HepG2 (cell line): ENCODE results near the gene UBASH3A. TPM values are rescaled to one million over a fixed set of nuclear protein-coding genes. Genes with fewer than 3 reads are reported as not detected.

ENCODE experiments used
- ATAC-seq: fragments of 200-7000 bp; cut with Tn5 transposase; 3 replicates; pipeline ENCODE4 v1.9.1; 2020; ENCODE audit warnings: mild to moderate bottlenecking, moderate library complexity
- BruUV-seq: library from RNA; stranded (reverse); fragments of 400-500 nt; replicated peaks from 2 replicates; lab custom pipeline; 2021; lab: Mats Ljungman, UMichigan
- CTCF ChIA-PET: fragments of 300-600 bp; formaldehyde crosslinking; extraction: SDS; loops from one replicate; lab custom pipeline; 2021; ENCODE audit warnings: low total read pairs, inconsistent platforms, low intra/inter-chr PET ratio; lab: Yijun Ruan, JAX
- POLR2A ChIA-PET: fragments of 350-600 bp; sonication (Branson Sonifier 250); formaldehyde crosslinking; loops from one replicate; lab custom pipeline; 2020; ENCODE audit warnings: antibody characterized with exemption, inconsistent platforms; lab: Yijun Ruan, JAX
- DNase-seq: peaks from one replicate; pipeline ENCODE4 v3.0.0-alpha.2; 2015; ENCODE audit warnings: low spot score
- FAIRE-seq: peaks from 3 replicates; lab custom pipeline; 2011; peaks lifted over from hg19 to GRCh38; lab: Jason Lieb, UNC
- H2AFZ ChIP-seq: one replicate; pipeline ENCODE4 v1.6.1; 2011; ENCODE audit warnings: low read length, inconsistent platforms
- H3K27ac ChIP-seq: fragments of 300-600 bp; 3 replicates; pipeline ENCODE4 v1.8.0; 2011; ENCODE audit warnings: mixed run types, mild to moderate bottlenecking, mixed read lengths, low read length, inconsistent platforms; ENCODE audit not compliant: insufficient read depth; ENCODE audit errors: extremely low read length
- H3K27me3 ChIP-seq, 2 experiments: fragments of 200-600 bp in 1 of 2; 2 replicates in 1 of 2; 3 replicates in 1 of 2; pipeline versions ENCODE4 v1.6.0 to v1.8.0; 2011; ENCODE audit warnings: low read length in 2 of 2, mild to moderate bottlenecking in 2 of 2, moderate library complexity in 2 of 2, inconsistent platforms in 1 of 2; ENCODE audit not compliant: insufficient read depth in 2 of 2, control insufficient read depth in 1 of 2
- H3K36me3 ChIP-seq, 2 experiments: fragments of 200-600 bp in 1 of 2; replicated peaks in 1 of 2; 2 replicates in 1 of 2; 3 replicates in 1 of 2; pipeline versions ENCODE4 v1.5.1 to v1.8.0; 2011; ENCODE audit warnings: low read length in 2 of 2, inconsistent platforms in 1 of 2; ENCODE audit not compliant: insufficient read depth in 2 of 2, control insufficient read depth in 1 of 2
- H3K4me1 ChIP-seq: 2 replicates; pipeline ENCODE4 v1.5.1; 2012; ENCODE audit warnings: low read length, inconsistent platforms; ENCODE audit not compliant: insufficient read depth
- H3K4me2 ChIP-seq: 2 replicates; pipeline ENCODE4 v1.6.0; 2011; ENCODE audit warnings: low read depth, low read length, inconsistent platforms
- H3K4me3 ChIP-seq, 3 experiments: fragments of 200-600 bp in 1 of 3; sonication (generic), shearing (Covaris generic) in 1 of 3; replicated peaks in 1 of 3; 2 replicates each; pipeline ENCODE4 v1.5.1; 2011 to 2016; ENCODE audit warnings: low read length in 3 of 3, inconsistent platforms in 2 of 3, low read depth in 2 of 3, mild to moderate bottlenecking in 2 of 3, control low read depth in 1 of 3, mixed read lengths in 1 of 3; ENCODE audit not compliant: insufficient read depth in 1 of 3
- H3K79me2 ChIP-seq: one replicate; pipeline ENCODE4 v1.6.1; 2011; ENCODE audit warnings: low read length, inconsistent platforms; ENCODE audit not compliant: insufficient read depth
- H3K9ac ChIP-seq: 2 replicates; pipeline ENCODE4 v1.6.0; 2011; ENCODE audit warnings: mild to moderate bottlenecking, low read depth, low read length, inconsistent platforms; ENCODE audit not compliant: insufficient read depth
- H3K9me3 ChIP-seq: 2 replicates; pipeline ENCODE4 v1.5.1; 2012; ENCODE audit warnings: mild to moderate bottlenecking, low read length
- H4K20me1 ChIP-seq: 2 replicates; pipeline ENCODE4 v1.6.0; 2011; ENCODE audit warnings: inconsistent platforms, mild to moderate bottlenecking, low read length, moderate library complexity; ENCODE audit not compliant: insufficient read depth
- FOXO4 ChIP-seq: sonication (generic); formaldehyde crosslinking; conservative IDR thresholded peaks from 2 replicates; pipeline ENCODE4 v1.8.1; 2023; ENCODE audit warnings: missing genetic modification reagents
- GATAD1 ChIP-seq: IDR thresholded peaks from 2 replicates; pipeline ENCODE4 v1.6.1; 2016; ENCODE audit warnings: missing genetic modification reagents, missing compliant biosample characterization
- HMG20A ChIP-seq: IDR thresholded peaks from 2 replicates; pipeline ENCODE4 v1.6.1; 2016; ENCODE audit warnings: borderline replicate concordance
- MIER3 ChIP-seq: IDR thresholded peaks from 2 replicates; pipeline ENCODE4 v1.6.1; 2016; ENCODE audit warnings: missing compliant biosample characterization, borderline replicate concordance
- MTERF4 ChIP-seq: sonication (generic); formaldehyde crosslinking; IDR thresholded peaks from 2 replicates; pipeline ENCODE4 v1.8.0; 2023; ENCODE audit warnings: mild to moderate bottlenecking, missing genetic modification reagents
- RARA ChIP-seq: IDR thresholded peaks from 2 replicates; pipeline ENCODE4 v1.6.1; 2016; ENCODE audit warnings: missing genetic modification reagents, missing compliant biosample characterization
- RCOR2 ChIP-seq: IDR thresholded peaks from 2 replicates; pipeline ENCODE4 v1.6.1; 2016; ENCODE audit warnings: missing biosample characterization, missing genetic modification reagents
- SNAPC5 ChIP-seq: sonication (generic); formaldehyde crosslinking; IDR thresholded peaks from 2 replicates; pipeline ENCODE4 v1.8.1; 2023; ENCODE audit warnings: mild to moderate bottlenecking, missing genetic modification reagents, borderline replicate concordance
- THAP11 ChIP-seq: IDR thresholded peaks from 2 replicates; pipeline ENCODE4 v1.6.1; 2016; ENCODE audit warnings: missing biosample characterization, missing genetic modification reagents
- ZBTB34 ChIP-seq: sonication (generic); formaldehyde crosslinking; IDR thresholded peaks from 2 replicates; pipeline ENCODE4 v1.8.0; 2022; ENCODE audit warnings: mild to moderate bottlenecking, missing genetic modification reagents
- ZBTB42 ChIP-seq: sonication (generic); formaldehyde crosslinking; IDR thresholded peaks from 2 replicates; pipeline ENCODE4 v1.5.0; 2020; ENCODE audit warnings: mild to moderate bottlenecking, missing genetic modification reagents
- ZNF770 ChIP-seq: sonication (generic); formaldehyde crosslinking; IDR thresholded peaks from 2 replicates; pipeline ENCODE4 v1.5.0; 2020; ENCODE audit warnings: mild to moderate bottlenecking, missing genetic modification reagents
- WGBS: methylation state at CpG from one replicate; pipeline ENCODE4 v1.1.6; 2017; ENCODE audit warnings: low lambda C conversion rate; 5-methylcytosine and 5-hydroxymethylcytosine counted together
- in situ Hi-C: cut with HindIII; loops from 2 replicates; pipeline ENCODE4 v1.10.0; 2017; ENCODE audit warnings: low pct_unique_long_range_greater_than_20kb; ENCODE audit not compliant: extremely low pct_ligation_motif_present
- intact Hi-C: fragments of 100-400 bp; cut with micrococcal nuclease; formaldehyde crosslinking; loops from one replicate; pipeline ENCODE4 v1.10.0; 2022; ENCODE audit not compliant: unreplicated experiment
- polyA plus RNA-seq, 8 experiments: library from polyadenylated mRNA; depleted of rRNA in 3 of 8; stranded (reverse) in 7 of 8; unstranded in 1 of 8; fragments of >200 nt; fragmentation: Illumina TruSeq in 4 of 8; extraction: Trizol in 4 of 8; gene quantifications; 2 replicates each; pipeline versions ENCODE4 v1.2.1 to v1.2.3, GENCODE V29; 2011 to 2016; ENCODE audit warnings: low read depth in 4 of 8, missing spikeins in 1 of 8, mixed read lengths in 1 of 8; ENCODE audit not compliant: insufficient read depth in 1 of 8
- total RNA-seq, 5 experiments: library from RNA; depleted of rRNA; stranded (reverse); fragments of >200 nt; fragmentation: Illumina TruSeq; extraction: Trizol; gene quantifications; 2 replicates each; pipeline ENCODE4 v1.2.3, GENCODE V29; 2016; ENCODE audit warnings: low read depth in 1 of 5

Gene UBASH3A
- total and polyA plus RNA-seq, 2 of the 13 experiments (the other 11 are each of a cell fraction or from before 2014, with no cell fraction given), result not detected

- intact Hi-C loops, result no loop called here
- Histone ChIP-seq H3K79me2 (no peaks in the 10 kb centered on the region), H3K4me2 (no peak overlapping the region), H2AFZ (no peak overlapping the region), H3K4me3 (no peak overlapping the region), H3K27me3 (peaks cover 0 to 2% of the 10 kb centered on the region in 2 experiments; a peak in 2 of 5 replicates), H3K9ac (no peak overlapping the region), H3K9me3 (peaks cover 9% of the 10 kb centered on the region), H3K4me1 (peaks cover 30% of the 10 kb centered on the region), H3K27ac (no peak overlapping the region), H3K36me3 (no peaks in the 10 kb centered on the region), H4K20me1 (no peaks in the 10 kb centered on the region)
- DNase-seq (no peak), FAIRE-seq (no peak), ATAC-seq (peak; percentile 30; the same call in 2 of the 3 replicates)
- CTCF ChIA-PET, result no interaction called here
- in situ Hi-C loops, result no loop called here
- WGBS, result 70% methylated on average over 19 of the region's 23 CpGs
- BruUV-seq, result no TSS peak
- POLR2A ChIA-PET, result interaction anchor here (2.0 kb wide), 1 partner anchor 19 kb away, joined by 8 read pairs; no protein-coding TSS in a partner anchor
- TF ChIP-seq THAP11 (CRISPR knock-in tag) (no peak), FOXO4 (CRISPR knock-in tag) (no peak), SNAPC5 (no peak), ZNF770 (CRISPR knock-in tag) (no peak), MIER3 (no peak), GATAD1 (CRISPR knock-in tag) (no peak), RCOR2 (CRISPR knock-in tag) (no peak), ZBTB42 (no peak), HMG20A (CRISPR knock-in tag) (no peak), RARA (CRISPR knock-in tag) (no peak), ZBTB34 (no peak), MTERF4 (CRISPR knock-in tag) (no peak)
Observed at GRCh38 chr21:42405064-42406013, 1.6 kb downstream of the UBASH3A start.
